Right renal pelvis (tissue), 4 donors: Measurements from ENCODE around the gene SVIL. TPM values are rescaled to one million over a fixed set of nuclear protein-coding genes. Genes with fewer than 3 reads are reported as not detected.
"Not testable (repeated sequence)": the region's sequence is repeated elsewhere in the genome, so short reads cannot be mapped to it uniquely, and the experiment has no call there.

Experiments
- DNase-seq, 4 donors: peaks; one replicate each; pipeline ENCODE4 v3.0.0-alpha.2; 2013; ENCODE audit warnings: low read depth in 4 of 4, low spot score in 3 of 4, missing footprints in 1 of 4
- polyA plus RNA-seq, 4 donors: library from polyadenylated mRNA; unstranded; fragments of 120-200 nt; gene quantifications; one replicate each; pipeline ENCODE4 v1.2.1, GENCODE V29; 2013; ENCODE audit not compliant: insufficient read length in 4 of 4

SVIL gene
- polyA plus RNA-seq, 4 donors, result 38.0 to 44.7 (median 42.2) TPM

GRCh38 chr10:29624357-29624756, 10.4 kb downstream of the SVIL start:
- DNase-seq, result not testable (repeated sequence)

DNA sequence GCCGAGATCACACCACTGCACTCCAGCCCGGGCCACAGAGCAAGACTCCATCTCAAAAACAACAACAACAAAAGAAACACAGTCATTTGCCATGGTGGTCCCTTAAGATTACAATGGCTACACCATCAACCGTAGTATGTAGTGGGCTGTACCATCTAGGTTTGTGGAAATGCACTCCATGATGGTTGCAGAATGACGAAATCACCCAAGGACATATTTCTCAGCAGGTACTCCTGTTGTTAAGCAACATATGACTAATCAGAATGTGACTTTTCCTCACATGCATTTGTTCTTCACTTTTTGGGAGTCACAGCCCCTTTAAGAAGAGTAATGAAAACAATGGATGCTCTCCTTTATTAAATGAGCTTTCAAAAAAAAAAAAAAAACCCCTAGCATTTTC, 11.0 kb downstream of the SVIL start:
- no peak for DNase-seq

- DNase-seq, result no peak
Measured at GRCh38 chr10:29622382-29622922, 12.3 kb downstream of the SVIL start.

DNA sequence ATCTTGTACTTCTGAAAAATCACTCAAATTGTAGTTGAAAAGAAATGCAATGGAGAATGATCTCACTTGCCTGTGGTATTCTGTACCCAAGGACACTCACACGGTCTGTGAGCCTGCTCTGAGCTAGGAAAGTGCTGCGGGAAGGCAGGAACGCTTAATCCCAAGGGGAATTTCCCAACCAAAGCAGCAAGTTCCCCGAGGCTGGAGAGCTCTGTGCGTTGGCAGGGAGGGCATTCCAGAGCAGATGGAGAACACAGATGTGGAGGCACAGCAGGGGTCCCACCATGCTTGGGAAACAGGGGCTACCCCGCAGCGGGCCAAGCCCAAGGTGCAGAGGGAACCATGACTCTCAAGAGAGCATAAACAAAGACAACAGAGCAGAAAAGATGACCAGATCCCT, 13.6 kb downstream of the SVIL start:
- DNase-seq, result no peak

DNA sequence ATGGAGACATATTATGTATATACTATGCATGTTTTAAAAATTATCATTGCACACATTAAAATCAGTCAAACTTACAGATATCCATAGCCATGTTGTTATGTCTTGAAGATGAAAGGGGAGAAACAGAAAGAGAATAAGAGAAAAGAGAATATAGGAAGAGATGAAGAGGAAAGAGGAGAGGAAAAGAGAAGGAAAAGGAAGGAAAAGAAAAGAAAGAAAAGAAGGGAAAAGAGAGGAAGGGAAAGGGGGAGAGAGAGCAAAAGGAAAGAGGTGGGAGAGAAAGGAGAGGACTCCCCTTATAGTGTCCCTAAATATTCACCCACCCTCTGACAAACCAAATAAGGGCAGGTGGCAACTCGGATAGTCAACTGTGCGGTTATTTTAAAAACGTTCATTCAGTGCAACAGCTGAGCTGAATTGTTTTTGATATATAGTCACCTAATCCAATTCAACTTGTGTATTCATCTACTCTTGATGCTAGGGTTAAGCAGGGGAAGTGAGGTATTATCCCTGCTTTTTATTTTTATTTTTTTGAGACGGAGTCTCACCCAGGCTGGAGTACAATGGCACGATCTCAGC, 14.6 kb downstream of the SVIL start:
- no peak for DNase-seq

- DNase-seq, result peak in 1 of 4 donors; percentile 35
Measured at GRCh38 chr10:29619241-29619669, 15.5 kb downstream of the SVIL start.

DNA sequence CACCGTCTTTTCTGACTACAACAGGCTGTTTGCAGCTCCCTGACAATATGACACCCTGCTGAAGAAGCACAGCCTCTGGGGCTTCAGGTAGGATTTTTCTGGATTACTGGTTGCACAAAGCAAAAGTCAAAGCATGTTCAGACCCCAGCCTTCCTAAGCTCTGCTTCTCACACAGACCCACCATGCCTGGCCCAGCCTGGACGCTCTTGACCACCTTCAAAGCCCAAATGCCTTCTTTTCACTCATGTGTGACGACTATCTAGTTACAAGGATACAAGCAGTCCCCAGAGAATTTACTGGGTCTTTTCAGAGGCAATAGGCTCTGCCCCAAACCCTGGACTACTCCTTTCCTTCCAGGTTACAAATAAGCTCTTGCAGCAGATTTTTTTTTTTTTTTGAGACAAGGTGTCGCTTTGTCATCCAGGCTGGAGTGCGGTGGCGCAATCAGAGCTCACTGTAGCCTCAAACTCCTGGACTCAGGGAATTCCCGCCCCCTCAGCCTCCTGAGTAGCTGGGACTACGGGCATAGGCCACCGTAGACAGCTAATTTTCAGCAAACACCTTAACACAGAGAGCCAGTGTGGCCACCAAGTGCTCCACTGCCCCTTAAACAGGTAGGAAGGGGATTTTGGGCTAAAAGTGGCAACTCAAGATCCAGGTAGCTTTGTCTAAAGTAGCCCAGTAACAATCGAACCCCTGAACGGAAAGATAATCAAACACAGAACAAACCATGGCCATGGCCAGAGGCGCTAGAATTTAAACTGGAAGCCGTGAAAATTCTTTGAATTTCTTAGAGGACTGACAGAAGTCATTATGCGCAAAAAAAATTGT, 16.2 kb downstream of the SVIL start:
- peak in 2 of 4 donors; percentile 49 to 65 for DNase-seq

DNA sequence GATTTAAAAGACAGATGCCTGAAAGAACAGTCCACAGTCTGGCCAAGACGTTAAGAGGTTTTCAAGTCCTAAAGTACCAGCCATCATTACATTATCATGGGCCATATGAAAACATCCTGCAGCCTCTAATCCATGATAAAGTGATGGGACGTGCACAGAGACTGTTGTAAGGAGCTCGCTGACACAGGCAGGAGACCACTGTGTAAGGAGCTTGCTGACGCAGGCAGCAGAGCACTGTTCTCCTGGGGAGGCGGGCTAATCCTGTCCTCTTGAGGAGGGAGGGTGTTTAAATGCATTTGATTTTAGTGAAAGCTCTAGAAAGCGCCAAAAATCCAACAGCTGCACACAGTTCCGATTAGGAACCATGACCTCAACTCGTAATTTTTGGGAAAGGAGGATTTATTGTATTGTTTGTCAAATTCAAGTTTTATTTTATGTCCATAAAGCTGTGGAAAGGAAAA, 16.9 kb downstream of the SVIL start:
- peak in 2 of 4 donors; percentile 43 to 48 for DNase-seq

DNA sequence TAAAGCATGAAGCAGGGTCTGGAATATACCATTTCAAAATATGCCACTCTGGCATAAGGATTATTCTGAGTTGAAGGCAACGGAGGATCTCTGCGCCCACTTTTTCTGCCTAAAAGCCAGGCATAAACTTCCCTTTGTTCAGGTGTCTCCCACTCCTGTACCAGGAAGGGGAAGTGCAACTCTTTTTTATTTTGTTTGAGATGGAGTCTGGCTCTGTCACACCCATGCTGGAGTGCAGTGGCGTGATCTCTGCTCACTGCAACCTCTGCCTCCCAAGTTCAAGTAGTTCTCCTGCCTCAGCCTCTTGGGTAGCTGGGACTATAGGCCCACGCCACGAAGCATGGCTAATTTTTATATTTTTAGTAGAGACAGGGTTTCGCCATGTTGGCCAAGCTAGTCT, 18.2 kb downstream of the SVIL start:
- DNase-seq, result no peak

DNA sequence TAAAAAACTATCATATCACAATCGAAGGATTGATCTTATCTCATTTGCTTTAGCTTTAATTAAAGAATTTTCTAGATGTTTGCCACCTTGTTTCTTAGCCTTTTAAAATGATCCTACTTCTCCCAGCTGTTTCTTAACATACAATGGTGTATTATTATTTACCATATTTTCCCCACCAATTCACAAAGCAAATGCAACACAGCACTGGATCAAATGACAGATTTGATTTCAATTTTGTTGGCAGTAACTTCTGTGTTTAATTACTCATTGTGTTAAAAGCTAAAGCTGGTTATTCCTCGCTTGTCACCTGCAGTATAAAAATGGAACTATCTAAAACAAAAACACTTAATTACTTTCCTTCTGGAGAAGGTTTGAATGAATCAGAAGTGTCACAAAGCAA, 19.6 kb downstream of the SVIL start:
- no peak for DNase-seq

- DNase-seq, result not testable (repeated sequence)
Measured at GRCh38 chr10:29614289-29614688, 20.5 kb downstream of the SVIL start.

DNA sequence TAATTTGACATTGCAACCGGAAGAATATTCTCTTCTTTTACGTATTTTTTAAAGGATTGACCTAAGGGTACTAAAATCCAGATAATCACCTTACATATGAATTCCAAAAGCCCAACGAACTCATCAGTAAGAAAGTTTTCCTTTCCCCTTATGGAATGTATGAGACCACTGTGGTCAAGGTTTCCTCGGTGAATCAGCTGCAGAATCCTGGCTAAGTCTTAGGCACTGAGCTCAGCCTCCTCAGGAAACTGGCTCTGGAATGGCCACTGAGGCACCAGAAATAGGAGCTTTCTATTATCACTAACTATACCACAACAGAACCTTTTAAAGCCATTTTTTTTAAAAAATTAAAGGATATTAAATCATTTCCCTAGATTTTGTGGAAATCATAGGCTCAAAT, 21.0 kb downstream of the SVIL start:
- no peak for DNase-seq

- DNase-seq, result no peak
Measured at GRCh38 chr10:29613196-29613595, 21.6 kb downstream of the SVIL start.

DNA sequence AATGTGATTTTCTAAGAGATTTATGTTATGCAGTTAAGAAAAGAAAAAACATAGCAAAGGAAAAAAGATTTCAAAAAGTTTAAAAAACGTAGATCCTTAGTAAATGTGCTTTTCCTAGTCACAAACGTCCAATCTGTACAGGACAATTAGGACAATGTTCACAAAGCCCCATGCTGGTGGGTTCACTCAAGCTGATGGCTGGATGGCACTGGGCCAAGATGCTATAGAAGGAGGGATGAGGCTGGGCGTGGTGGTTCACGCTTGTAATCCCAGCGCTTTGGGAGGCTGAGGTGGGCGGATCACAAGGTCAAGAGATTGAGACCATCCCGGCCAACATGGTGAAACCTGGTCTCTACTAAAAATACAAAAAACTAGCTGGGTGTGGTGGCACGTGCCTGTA, 22.1 kb downstream of the SVIL start:
- DNase-seq, result no peak

DNA sequence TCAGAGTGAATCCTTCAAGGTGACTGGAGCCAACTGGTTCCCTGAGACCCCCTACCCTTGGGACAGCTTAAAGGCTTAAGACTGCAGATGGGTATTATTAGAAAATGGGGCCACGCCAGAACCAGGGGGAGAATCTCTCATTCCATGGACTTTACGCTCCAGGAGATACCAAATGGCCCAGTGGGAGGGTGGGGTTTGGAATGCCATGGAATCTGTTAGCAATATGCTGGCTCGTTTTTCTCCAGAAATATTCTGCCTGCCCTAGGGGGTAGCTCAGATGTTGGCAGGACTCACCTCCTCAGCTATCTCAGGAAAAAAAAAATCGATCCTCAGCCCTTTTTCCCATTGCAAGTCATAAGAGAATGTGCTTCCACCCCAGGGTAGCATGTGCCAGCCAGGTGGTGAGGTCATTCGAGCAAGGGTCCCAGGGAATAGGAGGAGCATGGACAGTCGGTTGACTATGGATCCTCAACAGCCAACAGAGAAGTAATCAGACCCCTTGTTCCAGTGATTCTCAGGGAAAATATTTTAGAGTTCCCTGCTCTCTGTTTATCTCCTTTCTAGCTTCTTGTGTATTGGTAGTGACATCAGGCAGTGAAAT, 22.9 kb downstream of the SVIL start:
- DNase-seq, result no peak

DNA sequence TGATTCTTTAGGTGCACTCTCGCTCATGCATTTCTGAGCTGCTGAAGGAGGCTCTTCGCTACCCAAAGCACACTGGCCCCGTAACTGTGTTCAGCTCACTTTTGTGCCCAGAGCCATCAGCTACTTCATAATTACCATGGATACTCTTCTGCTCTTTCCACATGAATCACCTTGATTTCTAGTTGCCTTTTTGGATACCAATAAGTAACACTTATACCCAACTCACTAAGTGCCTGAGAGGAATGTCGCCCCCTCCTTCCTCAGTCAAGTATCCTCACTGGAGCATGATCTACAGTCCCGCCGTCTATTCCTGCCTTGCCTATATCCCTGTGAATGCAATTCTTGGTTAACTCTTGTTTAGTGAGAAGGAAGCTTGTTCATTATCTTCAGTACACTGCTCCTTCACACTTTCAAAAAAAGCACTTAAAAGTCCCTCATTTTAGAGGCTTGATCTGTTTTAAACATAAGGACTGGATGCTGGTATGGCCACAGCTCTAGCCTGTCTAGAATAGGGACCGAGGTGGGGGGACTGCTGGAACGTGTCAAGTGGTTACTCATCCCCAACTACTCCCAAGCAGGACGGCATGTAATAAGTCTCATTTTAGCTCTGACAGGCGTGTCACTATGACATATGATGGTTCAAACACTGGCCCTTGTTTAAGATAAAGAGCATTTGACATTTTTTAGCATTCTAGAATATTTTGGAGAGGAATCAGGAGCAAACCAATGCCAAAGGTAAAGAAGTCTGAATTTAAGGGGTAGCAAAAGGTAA, 23.7 kb downstream of the SVIL start:
- DNase-seq, result no peak

GRCh38 chr10:29610331-29610730, 24.4 kb downstream of the SVIL start:
- DNase-seq, result not testable (repeated sequence)

- no peak for DNase-seq
Measured at GRCh38 chr10:29609696-29610095, 25.1 kb downstream of the SVIL start.

DNA sequence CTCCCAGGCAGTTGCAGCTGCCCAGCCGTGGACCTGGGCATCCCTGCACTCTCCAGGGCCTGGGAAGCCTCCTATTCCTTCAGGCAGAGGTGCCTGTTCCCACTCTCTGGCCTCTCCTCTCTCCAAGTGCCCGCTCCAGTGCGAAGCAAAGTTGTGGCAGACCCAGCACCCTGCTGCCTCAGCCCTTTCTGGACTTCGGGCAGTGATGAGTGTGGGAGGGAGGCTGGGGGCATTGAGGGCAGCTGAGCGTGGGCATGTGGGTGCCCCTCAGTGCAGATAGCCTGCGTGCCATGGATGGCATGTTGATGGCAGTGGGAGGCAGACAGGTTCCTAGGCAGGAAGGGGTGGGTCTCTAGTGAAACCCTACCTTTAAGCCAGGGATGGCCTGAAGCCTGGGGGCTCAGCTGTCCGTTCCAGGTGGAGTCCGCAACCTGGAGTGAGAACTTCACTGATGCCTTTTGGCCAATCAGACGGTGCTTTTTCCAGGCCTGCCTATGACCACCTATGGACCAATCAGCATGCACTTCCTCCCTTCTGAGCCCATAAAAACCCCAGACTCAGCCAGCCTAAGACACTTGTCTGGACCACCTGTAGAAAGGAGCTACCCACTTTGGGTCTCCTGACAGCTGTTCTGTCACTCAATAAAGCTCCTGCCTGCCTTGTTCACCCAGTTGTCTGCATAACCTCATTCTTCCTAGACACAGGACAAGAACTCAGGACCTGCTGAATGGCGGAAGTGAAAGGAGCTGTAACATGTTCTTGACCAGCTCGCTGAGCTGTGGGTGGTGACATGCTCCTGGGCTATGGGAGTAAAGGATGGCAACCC, 26.1 kb downstream of the SVIL start:
- DNase-seq, result no peak

DNA sequence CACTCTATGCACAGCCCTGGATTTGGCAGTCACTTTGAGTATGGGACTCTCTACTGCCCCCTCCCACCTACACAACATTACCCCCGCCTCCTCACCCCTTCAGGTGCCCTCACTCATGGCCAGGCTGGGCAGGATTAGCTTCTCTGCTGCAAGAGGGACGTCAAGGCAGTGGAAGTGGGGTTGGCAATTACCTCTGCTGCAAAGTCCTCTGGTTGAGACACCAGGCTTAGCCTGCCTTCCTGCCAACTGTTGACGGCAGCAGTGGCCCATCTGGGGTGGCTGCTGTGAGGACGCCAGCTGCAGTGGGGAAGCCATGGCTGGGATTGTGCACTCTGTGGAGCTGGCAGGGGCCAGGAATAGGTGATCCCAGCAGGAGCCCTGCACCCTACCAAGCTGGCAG, 26.7 kb downstream of the SVIL start:
- no peak for DNase-seq
